HG02798 (cell line): ENCODE data around the gene SLC23A2.

Source experiments
- ATAC-seq: cut with Tn5 transposase; IDR thresholded peaks from one replicate; pipeline ENCODE4 v1.9.1; 2021; ENCODE audit warnings: mild to moderate bottlenecking; ENCODE audit not compliant: unreplicated experiment, poor library complexity

Gene SLC23A2

DNA sequence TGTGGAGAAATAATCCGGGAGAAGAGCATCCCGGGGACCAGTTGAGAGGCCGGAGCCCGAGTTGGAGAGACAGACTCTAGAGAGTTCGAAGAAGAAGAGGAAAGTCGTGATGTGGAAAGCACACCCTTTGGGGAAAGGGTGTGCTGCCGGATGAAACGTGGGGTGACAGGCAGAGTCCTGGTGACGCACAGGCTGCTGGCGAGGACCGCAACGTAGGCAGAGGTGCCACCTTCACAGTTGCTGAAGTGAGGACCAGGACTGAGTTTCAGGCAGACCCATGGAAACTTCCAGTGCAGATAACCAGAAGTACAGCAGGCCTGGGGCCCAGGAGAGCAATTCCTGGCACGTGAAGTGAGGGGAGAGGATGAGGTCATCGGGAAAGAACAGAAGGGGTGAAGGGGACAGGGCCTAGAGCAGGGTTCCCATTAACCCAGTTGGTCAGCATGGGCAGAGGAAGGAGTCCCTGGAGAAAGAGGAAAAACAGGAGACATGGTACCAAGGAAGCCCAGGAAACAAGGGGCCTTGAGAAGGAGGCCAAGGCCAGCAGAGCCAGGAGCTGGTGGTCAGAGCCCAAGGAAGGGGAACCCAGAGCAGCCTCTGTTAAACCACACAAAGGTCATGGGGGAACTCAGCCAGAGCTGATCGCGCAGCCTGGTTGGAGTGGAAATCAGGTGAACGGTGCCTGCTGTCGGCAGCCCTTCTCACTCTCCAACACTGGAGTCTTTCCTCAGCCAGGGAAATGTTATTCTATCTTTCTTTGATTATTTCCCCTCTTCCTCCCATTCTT is 195.5 kb downstream of the SLC23A2 start:
- ATAC-seq: no peak

DNA sequence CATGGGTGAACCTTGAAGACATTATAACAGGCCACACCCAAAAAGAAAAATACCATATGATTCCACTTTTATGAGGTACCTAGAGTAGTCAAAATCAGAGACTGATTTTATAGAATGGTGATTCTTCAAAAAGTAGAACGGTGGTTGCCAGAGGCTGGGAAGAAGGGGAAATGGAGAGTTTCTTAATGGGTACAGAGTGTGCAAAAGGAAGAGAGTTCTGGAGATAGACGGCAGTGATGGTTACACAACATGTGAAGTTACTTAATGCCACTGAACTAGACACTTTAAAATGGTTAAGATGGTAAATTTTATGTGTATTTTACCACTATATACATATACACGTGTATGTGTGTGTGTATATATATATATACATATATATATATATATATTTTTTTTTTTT is 198.8 kb downstream of the SLC23A2 start:
- ATAC-seq: no peak
